T-cell (primary cell): ENCODE data around the gene EIF4G3. TPM values are rescaled to one million over a fixed set of nuclear protein-coding genes. Genes with fewer than 3 reads are reported as not detected.

Source experiments
- ATAC-seq, 4 experiments: fragments of 200-7000 bp in 3 of 4; fragments of 150-1000 bp in 1 of 4; cut with Tn5 transposase; replicated peaks in 1 of 4; 1 replicate in 3 of 4; 2 replicates in 1 of 4; pipeline ENCODE4 v1.10.0; 2021; ENCODE audit warnings: moderate library complexity in 3 of 4, mild to moderate bottlenecking in 2 of 4, moderate number of reproducible peaks in 1 of 4
- CTCF ChIA-PET, 2 donors: fragments of 300-600 bp; sonication (Branson Sonifier 250); formaldehyde crosslinking; loops; one replicate each; lab custom pipeline; 2022; ENCODE audit warnings: antibody characterized with exemption in 2 of 2; lab: Charles Lee
- POLR2A ChIA-PET, 2 donors: fragments of 300-600 bp; sonication (Branson Sonifier 250); formaldehyde crosslinking; loops; one replicate each; lab custom pipeline; 2022; ENCODE audit warnings: antibody characterized with exemption in 2 of 2; lab: Charles Lee
- DNase-seq, 35 experiments: peaks; one replicate each; pipeline versions ENCODE4 v3.0.0 to v3.0.0-alpha.2; 2013 to 2023
- H3K27ac ChIP-seq: one replicate; pipeline ENCODE4 v1.5.1; 2013; ENCODE audit warnings: low read length
- H3K27me3 ChIP-seq, 2 experiments: replicated peaks in 1 of 2; 1 replicate in 1 of 2; 2 replicates in 1 of 2; pipeline versions ENCODE4 v1.6.1 to v1.7.0; 2013; ENCODE audit warnings: low read length in 1 of 2, mixed read lengths in 1 of 2; ENCODE audit not compliant: control insufficient read depth in 2 of 2, insufficient read depth in 2 of 2; ENCODE audit errors: extremely low read depth in 1 of 2
- H3K36me3 ChIP-seq, 2 donors: 1 replicate in 1 of 2; 2 replicates in 1 of 2; pipeline versions ENCODE4 v1.6.1 to v1.7.0; 2013; ENCODE audit warnings: low read length in 1 of 2; ENCODE audit not compliant: control insufficient read depth in 2 of 2, insufficient read depth in 1 of 2; ENCODE audit errors: extremely low read depth in 1 of 2
- H3K4me1 ChIP-seq, 2 experiments: 1 replicate in 1 of 2; 2 replicates in 1 of 2; pipeline versions ENCODE4 v1.6.1 to v1.7.0; 2013; ENCODE audit warnings: low read length in 2 of 2, mixed read lengths in 1 of 2; ENCODE audit not compliant: insufficient read depth in 2 of 2, control insufficient read depth in 1 of 2; ENCODE audit errors: extremely low read depth in 1 of 2
- H3K4me3 ChIP-seq, 2 donors: 1 replicate in 1 of 2; 2 replicates in 1 of 2; pipeline versions ENCODE4 v1.5.1 to v1.7.0; 2013; ENCODE audit warnings: mild to moderate bottlenecking in 2 of 2, low read length in 1 of 2, moderate library complexity in 1 of 2; ENCODE audit not compliant: control insufficient read depth in 1 of 2; ENCODE audit errors: extremely low read depth in 1 of 2
- H3K9me3 ChIP-seq: 2 replicates; pipeline ENCODE4 v1.7.0; 2013
- H3K27ac Mint-ChIP-seq, 2 donors: one replicate each; pipeline ENCODE4 v1.8.0; 2020 to 2021; ENCODE audit warnings: mild to moderate bottlenecking in 2 of 2, mixed read lengths in 2 of 2
- H3K27me3 Mint-ChIP-seq, 2 donors: one replicate each; pipeline ENCODE4 v1.8.0; 2021 to 2022; ENCODE audit warnings: mixed read lengths in 2 of 2
- H3K36me3 Mint-ChIP-seq: one replicate; pipeline ENCODE4 v1.8.0; 2021; ENCODE audit warnings: mixed read lengths
- H3K4me1 Mint-ChIP-seq, 3 donors: one replicate each; pipeline ENCODE4 v1.8.0; 2020 to 2022; ENCODE audit warnings: mixed read lengths in 3 of 3, mild to moderate bottlenecking in 1 of 3
- H3K4me3 Mint-ChIP-seq, 3 donors: one replicate each; pipeline ENCODE4 v1.8.0; 2020 to 2022; ENCODE audit warnings: mild to moderate bottlenecking in 3 of 3, mixed read lengths in 3 of 3, moderate library complexity in 3 of 3
- H3K9me3 Mint-ChIP-seq, 3 donors: one replicate each; pipeline ENCODE4 v1.8.0; 2020 to 2022; ENCODE audit warnings: mixed read lengths in 3 of 3
- whole genome bisulfite sequencing: methylation state at CpG from one replicate; pipeline ENCODE4 v1.1.5; 2013; ENCODE audit warnings: missing lambda C conversion rate; ENCODE audit not compliant: insufficient coverage; 5-methylcytosine and 5-hydroxymethylcytosine counted together
- total RNA-seq, 35 experiments: library from RNA in 6 of 35; stranded (reverse) in 6 of 35; fragments of 120-200 nt in 1 of 35; gene quantifications; one replicate each; pipeline versions ENCODE4 v1.2.1 to v1.2.4 and lab custom pipeline; 2013 to 2026

EIF4G3 gene
- total RNA-seq, 5 donors from 2014 or later (not counting 1 experiment from before 2014, with no cell fraction given), result 16.8 to 34.1 (median 20.8) TPM

GRCh38 chr1:20771780-20772179 is 404.9 kb downstream of the EIF4G3 start:
- Histone ChIP-seq H3K9me3 (no peaks in the 10 kb centered on the region), H3K4me3 (no peak overlapping the region), H3K4me1 (no peaks in the 10 kb centered on the region), H3K27ac (no peak overlapping the region), H3K27me3 (no peaks in the 10 kb centered on the region), H3K36me3 (peaks cover 9 to 90% of the 10 kb centered on the region in 2 donors)
- CTCF ChIA-PET, result interaction anchor here in 1 of 2 donors (1.7 kb wide), 1 partner anchor 10 kb away, joined by 5 read pairs; no protein-coding TSS in a partner anchor
- no peaks in the 10 kb centered on the region for H3K9me3 Mint-ChIP-seq
- no peak overlapping the region for H3K4me3 Mint-ChIP-seq
- no peak for ATAC-seq
- no peak for DNase-seq
- H3K27ac Mint-ChIP-seq, result peak overlapping the region in 1 of 2 donors; percentile 39
- POLR2A ChIA-PET, result no interaction called here
- WGBS, result no CpG with 5 or more reads among the region's 3 CpGs
- peaks cover 41% of the 10 kb centered on the region for H3K36me3 Mint-ChIP-seq
- peaks cover 4 to 13% (median 7%) of the 10 kb centered on the region in 3 donors for H3K4me1 Mint-ChIP-seq
- no peaks in the 10 kb centered on the region for H3K27me3 Mint-ChIP-seq

- ChIA-PET POLR2A (no interaction called here), CTCF (interaction anchor here in 1 of 2 donors (0.6 to 1.7 kb wide), 2 partner anchors 12 kb away, joined by 3 to 5 read pairs; no protein-coding TSS in a partner anchor)
- Mint-ChIP-seq H3K4me3 (no peak overlapping the region), H3K27ac (no peak overlapping the region), H3K9me3 (no peaks in the 10 kb centered on the region), H3K27me3 (no peaks in the 10 kb centered on the region), H3K36me3 (peaks cover 42% of the 10 kb centered on the region), H3K4me1 (peaks cover 0 to 4% (median 1%) of the 10 kb centered on the region in 3 donors)
- DNase-seq (no peak), ATAC-seq (no peak)
- H3K27me3 ChIP-seq, result no peaks in the 10 kb centered on the region
- no peaks in the 10 kb centered on the region for H3K9me3 ChIP-seq
- H3K27ac ChIP-seq, result no peak overlapping the region
- peaks cover 10 to 92% of the 10 kb centered on the region in 2 donors for H3K36me3 ChIP-seq
- no peaks in the 10 kb centered on the region for H3K4me1 ChIP-seq
- no CpG with 5 or more reads among the region's 6 CpGs for WGBS
- H3K4me3 ChIP-seq, result no peak overlapping the region
Measured at GRCh38 chr1:20770314-20771087, 406.2 kb downstream of the EIF4G3 start.

DNA sequence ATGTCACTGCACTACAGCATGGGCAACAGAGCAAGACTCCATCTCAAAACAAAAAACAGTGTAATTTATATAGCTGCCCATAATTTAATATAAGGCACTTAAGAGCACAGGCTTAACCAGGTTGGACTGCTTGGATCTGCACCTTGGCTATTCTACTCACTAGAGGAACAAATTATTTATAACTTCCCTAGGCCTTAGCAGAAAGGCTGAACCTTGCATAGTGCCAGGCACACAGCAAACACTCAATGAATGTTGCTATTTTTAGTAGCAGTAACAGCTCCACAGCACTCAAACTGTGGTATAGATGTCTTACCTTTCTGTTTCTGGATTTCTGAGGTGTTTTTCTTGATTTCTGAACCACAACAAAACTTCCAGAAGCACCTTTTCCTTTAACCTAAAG is 409.4 kb downstream of the EIF4G3 start:
- H3K4me1 ChIP-seq, result no peaks in the 10 kb centered on the region
- peaks cover 20 to 95% of the 10 kb centered on the region in 2 donors for H3K36me3 ChIP-seq
- H3K9me3 ChIP-seq, result no peaks in the 10 kb centered on the region
- no peak for DNase-seq
- ChIA-PET POLR2A (no interaction called here), CTCF (no interaction called here)
- H3K4me1 Mint-ChIP-seq, result peaks cover under 1 to 5% (median 1%) of the 10 kb centered on the region in 3 donors
- peaks cover 46% of the 10 kb centered on the region for H3K36me3 Mint-ChIP-seq
- no peak for ATAC-seq
- H3K27ac ChIP-seq, result no peak overlapping the region
- H3K27me3 ChIP-seq, result no peaks in the 10 kb centered on the region
- no peak overlapping the region for H3K4me3 ChIP-seq
- H3K27ac Mint-ChIP-seq, result no peak overlapping the region
- no peaks in the 10 kb centered on the region for H3K27me3 Mint-ChIP-seq
- H3K9me3 Mint-ChIP-seq, result no peaks in the 10 kb centered on the region
- H3K4me3 Mint-ChIP-seq, result no peak overlapping the region

GRCh38 chr1:20763417-20763816 is 413.3 kb downstream of the EIF4G3 start:
- H3K36me3 Mint-ChIP-seq, result peaks cover 42% of the 10 kb centered on the region
- H3K27me3 Mint-ChIP-seq, result no peaks in the 10 kb centered on the region
- DNase-seq (no peak), ATAC-seq (no peak)
- H3K27ac ChIP-seq, result no peak overlapping the region
- no peaks in the 10 kb centered on the region for H3K4me1 ChIP-seq
- H3K4me3 Mint-ChIP-seq, result no peak overlapping the region
- ChIA-PET CTCF (no interaction called here), POLR2A (no interaction called here)
- no peaks in the 10 kb centered on the region for H3K27me3 ChIP-seq
- peaks cover 26 to 94% of the 10 kb centered on the region in 2 donors for H3K36me3 ChIP-seq
- H3K9me3 ChIP-seq, result no peaks in the 10 kb centered on the region
- H3K9me3 Mint-ChIP-seq, result no peaks in the 10 kb centered on the region
- no peak overlapping the region for H3K27ac Mint-ChIP-seq
- peaks cover 0 to 5% (median 0%) of the 10 kb centered on the region in 3 donors for H3K4me1 Mint-ChIP-seq
- H3K4me3 ChIP-seq, result no peak overlapping the region
- WGBS, result no CpG with 5 or more reads among the region's 3 CpGs

- POLR2A ChIA-PET, result no interaction called here
- Mint-ChIP-seq H3K9me3 (no peaks in the 10 kb centered on the region), H3K4me1 (peaks cover 0 to 5% (median 0%) of the 10 kb centered on the region in 3 donors), H3K4me3 (no peak overlapping the region), H3K36me3 (peaks cover 42% of the 10 kb centered on the region), H3K27me3 (no peaks in the 10 kb centered on the region), H3K27ac (no peak overlapping the region)
- DNase-seq (no peak), ATAC-seq (no peak)
- Histone ChIP-seq H3K27me3 (no peaks in the 10 kb centered on the region), H3K36me3 (peaks cover 22 to 88% of the 10 kb centered on the region in 2 donors), H3K27ac (no peak overlapping the region), H3K9me3 (no peaks in the 10 kb centered on the region), H3K4me1 (no peaks in the 10 kb centered on the region), H3K4me3 (no peak overlapping the region)
- CTCF ChIA-PET, result no interaction called here
- WGBS, result 90% methylated on average over 4 of the region's 6 CpGs
Measured at GRCh38 chr1:20760322-20760721, 416.4 kb downstream of the EIF4G3 start.
